ENCODE data around the gene KLRD1. TPM values are rescaled to one million over a fixed set of nuclear protein-coding genes. Genes with fewer than 3 reads are reported as not detected.
"Not testable (repeated sequence)": the region's sequence is repeated elsewhere in the genome, so short reads cannot be mapped to it uniquely, and the experiment has no call there.

KLRD1 gene
- total RNA-seq, 1 experiment from 2014 or later = not detected

GRCh38 chr12:10368206-10369171 is 60.8 kb downstream of the KLRD1 start:
- H3K27me3 ChIP-seq (ENCODE audit: low read length) = no peaks in the 10 kb centered on the region
- H3K9me2 ChIP-seq (replicated peaks; ENCODE audit: low read length) = no peaks in the 10 kb centered on the region
- BruUV-seq (replicated peaks) = no TSS peak
- no peaks in the 10 kb centered on the region for H3K36me3 ChIP-seq (ENCODE audit: low read depth, low read length)
- H3K4me1 ChIP-seq (ENCODE audit: insufficient read depth, low read length) = peaks cover 19% of the 10 kb centered on the region
- H3K4me2 ChIP-seq (ENCODE audit: low read length) = no peak overlapping the region
- intact Hi-C loops (cut with micrococcal nuclease) = loop anchor here (10.0 kb wide), 1 partner anchor 136 kb away; the partner anchor contains the start of gene EIF2S3B
- no peaks in the 10 kb centered on the region for H3F3A ChIP-seq (ENCODE audit: low read length, unreplicated experiment)
- ChIA-PET POLR2A (ENCODE audit: unreplicated experiment) (no interaction called here), CTCF (interaction anchor here (0.6 kb wide), 1 partner anchor 131 kb away, joined by 3 read pairs; no protein-coding TSS in a partner anchor)
- H3K27ac ChIP-seq (ENCODE audit: low read length) = no peak overlapping the region
- TF ChIP-seq EZH2phosphoT487 (IDR thresholded peaks at IDR 0.05; ENCODE audit: borderline replicate concordance, low read length) (no peak), EZH2 (IDR thresholded peaks at IDR 0.05; ENCODE audit: low read length, unreplicated experiment) (no peak), CTCF (conservative IDR thresholded peaks at IDR 0.05; ENCODE audit: low read depth, low read length) (no peak)
- no peaks in the 10 kb centered on the region for H4K20me1 ChIP-seq (ENCODE audit: low read length)
- H3K4me3 ChIP-seq (ENCODE audit: low read length) = no peak overlapping the region
- no peak for ATAC-seq
- H2AFZ ChIP-seq (ENCODE audit: low read length) = no peak overlapping the region
- no peaks in the 10 kb centered on the region for H3K79me2 ChIP-seq (ENCODE audit: low read length)
- H3K9me3 ChIP-seq (ENCODE audit: low read length) = no peaks in the 10 kb centered on the region
- no peak for DNase-seq
- no peak overlapping the region for H3K9ac ChIP-seq (ENCODE audit: low read length)

- Histone ChIP-seq H3K4me1 (ENCODE audit: insufficient read depth, low read length) (peaks cover 15% of the 10 kb centered on the region), H3K9me3 (ENCODE audit: low read length) (no peaks in the 10 kb centered on the region), H3K9ac (ENCODE audit: low read length) (no peak overlapping the region), H3K9me2 (replicated peaks; ENCODE audit: low read length) (no peaks in the 10 kb centered on the region), H3K4me3 (ENCODE audit: low read length) (no peak overlapping the region), H4K20me1 (ENCODE audit: low read length) (no peaks in the 10 kb centered on the region), H3F3A (ENCODE audit: low read length, unreplicated experiment) (no peaks in the 10 kb centered on the region), H3K79me2 (ENCODE audit: low read length) (no peaks in the 10 kb centered on the region), H3K27me3 (ENCODE audit: low read length) (no peaks in the 10 kb centered on the region), H2AFZ (ENCODE audit: low read length) (no peak overlapping the region), H3K27ac (ENCODE audit: low read length) (no peak overlapping the region), H3K36me3 (ENCODE audit: low read depth, low read length) (no peaks in the 10 kb centered on the region), H3K4me2 (ENCODE audit: low read length) (no peak overlapping the region)
- ChIA-PET POLR2A (ENCODE audit: unreplicated experiment) (no interaction called here), CTCF (interaction anchor here (0.6 kb wide), 1 partner anchor 130 kb away, joined by 3 read pairs; no protein-coding TSS in a partner anchor)
- intact Hi-C loops (cut with micrococcal nuclease) = loop anchor here (10.0 kb wide), 1 partner anchor 135 kb away; the partner anchor contains the start of gene EIF2S3B
- DNase-seq (no peak), ATAC-seq (no peak)
- no peak for TF ChIP-seq EZH2 (IDR thresholded peaks at IDR 0.05; ENCODE audit: low read length, unreplicated experiment)
- TF ChIP-seq CTCF (conservative IDR thresholded peaks at IDR 0.05; ENCODE audit: low read depth, low read length) = no peak
- no peak for TF ChIP-seq EZH2phosphoT487 (IDR thresholded peaks at IDR 0.05; ENCODE audit: borderline replicate concordance, low read length)
- no TSS peak for BruUV-seq (replicated peaks)
These were observed 62.1 kb downstream of the KLRD1 start for GRCh38 chr12:10369557-10370415.

DNA sequence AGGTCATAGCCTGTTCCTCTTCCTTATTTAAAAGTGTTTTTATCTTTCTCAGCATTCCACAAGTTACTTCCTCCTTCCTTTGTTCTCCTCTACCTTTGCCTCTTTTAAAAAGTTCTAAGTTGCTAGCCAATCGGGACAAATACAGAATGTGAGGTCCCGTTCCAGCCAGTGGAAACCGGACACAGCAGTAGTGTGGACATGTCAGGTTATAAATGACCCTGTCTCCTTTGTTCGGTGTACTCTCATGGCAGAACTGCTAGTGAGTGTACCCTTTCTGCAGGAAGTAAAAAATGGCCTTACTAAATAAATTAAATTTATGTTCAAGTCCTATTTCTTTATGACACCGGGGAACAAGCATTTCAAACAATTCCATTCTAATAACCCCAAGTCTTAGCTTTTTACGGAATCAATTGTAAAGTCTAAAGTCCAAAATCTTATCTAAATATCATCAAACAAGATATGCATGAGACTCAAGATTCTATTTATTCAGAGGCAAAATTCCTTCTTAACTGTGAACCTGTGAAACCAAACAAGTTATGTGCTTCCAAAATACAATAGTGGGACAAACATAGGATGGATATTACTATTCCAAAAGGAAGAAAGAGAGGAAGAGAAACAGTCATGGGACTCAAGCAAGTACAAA is 64.3 kb downstream of the KLRD1 start:
- H3K36me3 ChIP-seq (ENCODE audit: low read depth, low read length); H3K9me2 ChIP-seq (replicated peaks; ENCODE audit: low read length); BruUV-seq (replicated peaks); H3K27ac ChIP-seq (ENCODE audit: low read length); DNase-seq; intact Hi-C loops (cut with micrococcal nuclease); H3K9me3 ChIP-seq (ENCODE audit: low read length); H4K20me1 ChIP-seq (ENCODE audit: low read length); H3K27me3 ChIP-seq (ENCODE audit: low read length); CTCF ChIA-PET; H3K4me3 ChIP-seq (ENCODE audit: low read length); H3F3A ChIP-seq (ENCODE audit: low read length, unreplicated experiment); ATAC-seq; H3K4me1 ChIP-seq (ENCODE audit: insufficient read depth, low read length); H3K79me2 ChIP-seq (ENCODE audit: low read length); H2AFZ ChIP-seq (ENCODE audit: low read length); H3K4me2 ChIP-seq (ENCODE audit: low read length); POLR2A ChIA-PET (ENCODE audit: unreplicated experiment); H3K9ac ChIP-seq (ENCODE audit: low read length): not testable (repeated sequence)
